OCI-LY7 (cell line): ENCODE measurements around the gene FOXJ3.

Experiments used
- CTCF ChIP-seq: fragments of 200-600 bp; sonication (generic); conservative IDR thresholded peaks from 2 replicates; pipeline ENCODE4 v1.5.1; 2014; ENCODE audit warnings: mild to moderate bottlenecking, antibody characterized with exemption, low read length, moderate library complexity, mixed read lengths
- EZH2phosphoT487 ChIP-seq: fragments of 200-600 bp; sonication (generic); IDR thresholded peaks from 2 replicates; pipeline ENCODE4 v1.6.1; 2018; ENCODE audit warnings: low read depth, borderline replicate concordance, mild to moderate bottlenecking, mixed run types, antibody characterized with exemption, low read length, moderate library complexity, mixed read lengths

GRCh38 chr1:42350086-42350485, 15.1 kb upstream of the FOXJ3 start:
- TF ChIP-seq CTCF: no peak
- no peak for TF ChIP-seq EZH2phosphoT487
